HG03175 (cell line): ENCODE results near the gene TLE5.

Experiments used
- ATAC-seq: cut with Tn5 transposase; IDR thresholded peaks from one replicate; pipeline ENCODE4 v1.9.1; 2021; ENCODE audit warnings: mild to moderate bottlenecking, moderate library complexity; ENCODE audit not compliant: unreplicated experiment

The TLE5 gene

GRCh38 chr19:3062165-3063105, at the start of gene TLE5:
Gene TLE5 (minus strand): TSS chr19:3062495. CDS start chr19:3062200, 295 bp downstream.
- ATAC-seq, result no peak

GRCh38 chr19:3111586-3112247, 49.4 kb upstream of the TLE5 start:
- ATAC-seq, result no peak

DNA sequence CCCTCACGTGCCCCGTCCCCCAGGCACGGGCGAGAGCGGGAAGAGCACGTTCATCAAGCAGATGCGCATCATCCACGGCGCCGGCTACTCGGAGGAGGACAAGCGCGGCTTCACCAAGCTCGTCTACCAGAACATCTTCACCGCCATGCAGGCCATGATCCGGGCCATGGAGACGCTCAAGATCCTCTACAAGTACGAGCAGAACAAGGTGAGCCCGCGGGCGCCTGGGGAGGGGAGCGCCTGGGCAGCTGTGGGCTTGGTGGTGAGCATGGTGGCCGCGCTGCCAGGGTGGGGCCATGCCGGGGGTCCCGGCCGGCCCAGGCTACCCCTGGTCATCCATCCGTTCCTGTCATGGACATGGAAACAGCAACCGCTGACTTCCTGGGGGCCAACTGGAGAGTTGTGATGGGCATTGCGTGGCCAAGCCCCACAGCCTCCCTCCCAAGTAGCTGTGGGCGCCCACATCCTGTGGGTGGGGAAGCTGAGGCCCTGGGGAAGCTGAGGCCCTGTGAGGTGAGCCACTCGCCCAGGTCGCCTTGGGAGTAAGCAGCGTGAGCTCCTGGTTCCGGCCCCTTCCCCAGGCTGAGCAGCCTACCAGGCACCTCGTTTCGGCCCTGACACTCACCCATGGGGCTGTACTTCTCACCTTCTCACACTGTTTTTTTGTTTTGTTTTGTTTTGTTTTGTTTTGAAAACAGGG, 48.0 kb upstream of the TLE5 start:
- ATAC-seq, result no peak

DNA sequence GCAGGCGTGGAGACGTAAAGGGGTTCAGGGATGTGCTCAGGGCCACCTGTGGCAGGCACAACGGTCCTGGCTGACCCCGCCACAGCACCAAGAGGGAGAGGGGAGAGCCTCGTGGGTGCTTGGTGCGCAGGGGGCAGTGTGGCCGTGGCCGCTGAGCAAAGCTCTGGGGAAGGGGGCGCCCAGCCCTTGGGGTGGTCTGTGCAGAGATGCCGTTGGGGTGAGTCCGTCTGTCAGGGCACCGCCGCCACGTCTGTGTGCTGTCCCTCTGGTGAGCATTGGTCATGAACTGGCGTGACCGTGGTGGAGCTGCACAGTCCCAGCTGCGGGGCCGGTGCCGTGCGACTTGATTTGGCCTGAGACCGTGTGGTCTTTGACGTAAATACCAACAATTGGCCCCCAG, 47.2 kb upstream of the TLE5 start:
- ATAC-seq, result no peak

GRCh38 chr19:3108775-3109174, 46.5 kb upstream of the TLE5 start:
- no peak for ATAC-seq

DNA sequence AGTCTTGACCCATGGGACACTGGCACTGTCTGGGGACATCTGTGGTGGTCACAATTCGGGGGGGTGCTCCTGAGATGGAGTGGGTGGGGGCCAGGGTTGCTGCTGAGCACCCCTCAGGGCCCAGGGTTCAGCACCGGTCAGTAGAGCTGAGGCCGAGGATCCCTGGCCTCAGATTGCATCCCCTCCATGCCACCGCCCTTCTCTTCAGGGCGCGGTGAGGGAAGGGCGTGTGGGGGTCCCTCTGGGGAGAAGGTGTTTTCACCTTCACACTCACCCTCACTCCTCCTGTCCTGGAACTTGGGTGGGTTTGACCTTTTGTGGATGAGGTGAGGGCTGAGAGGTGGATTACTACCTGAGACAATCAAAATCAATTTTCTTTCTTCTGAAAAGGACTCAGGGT, 45.4 kb upstream of the TLE5 start:
- ATAC-seq, result no peak

DNA sequence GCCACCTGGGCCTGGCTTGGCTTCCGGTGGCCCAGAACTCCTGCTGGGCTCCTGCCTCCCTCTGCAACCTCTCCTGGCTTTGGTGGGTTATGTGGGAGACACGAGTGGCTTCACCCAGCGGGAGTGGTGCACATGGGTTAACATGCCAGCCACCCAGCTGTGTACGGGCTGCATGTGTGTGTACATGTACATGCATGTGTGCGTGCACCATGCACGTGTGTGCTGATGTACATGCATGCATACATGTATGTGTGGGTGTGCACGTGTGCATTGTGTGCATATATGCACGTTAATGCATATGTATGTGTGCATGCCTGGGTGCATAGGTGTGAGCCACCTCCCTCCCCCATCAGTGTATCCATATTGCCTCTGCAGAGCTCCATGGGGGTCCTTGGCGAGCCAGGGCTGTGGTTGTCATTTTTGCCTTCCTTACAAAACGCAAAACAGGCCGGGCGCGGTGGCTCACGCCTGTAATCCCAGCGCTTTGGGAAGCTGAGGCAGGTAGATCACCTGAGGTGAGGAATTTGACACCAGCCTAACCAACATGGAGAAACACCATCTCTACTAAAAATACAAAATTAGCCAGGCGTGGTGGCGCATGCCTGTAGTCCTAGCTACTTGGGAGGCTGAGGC, 44.3 kb upstream of the TLE5 start:
- ATAC-seq, result no peak

GRCh38 chr19:3105641-3106508, 43.6 kb upstream of the TLE5 start:
- ATAC-seq, result no peak

DNA sequence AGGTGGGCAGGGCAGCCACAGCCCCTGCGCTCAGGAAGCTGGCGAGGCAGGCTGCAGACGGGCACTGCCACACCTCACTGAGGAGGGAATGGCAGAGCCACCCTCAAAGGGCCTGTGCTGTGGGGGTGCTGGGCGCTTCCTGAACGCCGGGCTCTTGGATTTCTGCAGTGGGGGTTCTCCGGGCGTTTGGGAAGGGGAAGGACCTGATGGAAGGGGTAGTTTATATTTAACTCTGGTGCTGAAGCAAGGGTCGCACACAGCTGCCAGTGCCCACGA, 42.4 kb upstream of the TLE5 start:
- no peak for ATAC-seq

DNA sequence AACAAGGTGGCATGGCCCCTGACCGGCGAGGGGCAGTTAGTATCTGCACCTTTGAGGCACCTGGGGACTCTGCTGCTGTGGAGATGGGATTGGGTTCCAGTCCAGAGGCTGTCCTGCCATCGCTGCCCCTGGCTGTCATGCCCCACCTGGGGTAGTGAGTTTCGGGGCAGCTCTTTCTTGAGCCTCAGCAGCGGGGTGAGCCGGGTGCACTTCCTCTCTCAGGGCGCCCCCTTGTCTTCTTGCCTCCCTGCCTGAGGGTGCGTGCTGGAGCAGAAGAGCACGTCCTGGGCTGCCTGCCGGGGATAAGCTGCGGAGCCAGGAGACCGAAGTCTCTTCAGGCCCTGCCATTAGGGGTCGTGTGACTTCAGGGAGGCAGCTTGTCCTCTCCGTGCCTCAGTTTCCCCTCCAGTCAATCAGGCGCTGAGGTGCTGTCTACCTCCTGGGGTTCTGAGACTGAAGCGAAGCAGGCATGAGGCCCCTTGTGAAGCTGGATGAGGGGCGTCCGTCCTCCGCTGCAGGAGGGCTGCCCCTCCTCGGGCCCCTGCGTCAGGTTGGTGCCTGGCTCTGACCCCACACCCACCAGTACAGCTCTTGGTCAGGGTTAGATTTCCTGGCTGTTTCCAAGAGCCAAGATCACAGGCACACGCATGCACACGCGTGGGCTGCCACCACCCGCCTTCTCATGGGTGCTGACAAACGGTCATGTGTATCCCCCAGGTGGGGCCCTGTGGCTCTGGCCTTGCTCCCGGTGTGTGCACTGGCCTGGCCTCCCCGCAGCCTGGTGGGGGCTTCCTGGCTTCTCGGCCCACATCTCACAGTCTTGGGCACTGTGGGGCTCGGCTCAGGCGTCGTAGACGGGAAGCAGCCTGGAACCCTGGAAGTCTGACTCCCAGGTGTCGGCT, 40.2 kb upstream of the TLE5 start:
- no peak for ATAC-seq

GRCh38 chr19:3100747-3101730, 38.7 kb upstream of the TLE5 start:
- no peak for ATAC-seq

GRCh38 chr19:3100331-3100730, 38.0 kb upstream of the TLE5 start:
- ATAC-seq, result no peak

GRCh38 chr19:3099347-3100145, 37.3 kb upstream of the TLE5 start:
- no peak for ATAC-seq

GRCh38 chr19:3098515-3099346, 36.4 kb upstream of the TLE5 start:
- no peak for ATAC-seq

DNA sequence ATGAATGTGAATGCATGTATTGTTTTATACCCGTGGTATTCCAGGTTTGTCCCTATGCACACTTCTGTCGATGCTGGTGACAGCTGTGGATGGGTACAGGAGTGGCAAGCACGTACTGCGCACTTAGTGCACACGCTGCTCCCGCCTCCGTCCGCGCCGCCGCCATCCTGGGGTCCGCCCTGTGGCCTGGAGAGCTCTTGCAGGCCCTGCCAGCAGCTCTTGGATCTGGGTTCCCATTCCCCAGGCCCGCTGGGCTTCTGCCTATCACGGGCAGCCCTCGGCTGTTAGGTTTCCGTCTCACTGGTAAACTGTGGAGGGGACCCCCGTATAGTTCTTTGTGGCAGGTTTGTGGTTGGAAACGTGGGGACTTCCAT, 35.8 kb upstream of the TLE5 start:
- ATAC-seq, result no peak

DNA sequence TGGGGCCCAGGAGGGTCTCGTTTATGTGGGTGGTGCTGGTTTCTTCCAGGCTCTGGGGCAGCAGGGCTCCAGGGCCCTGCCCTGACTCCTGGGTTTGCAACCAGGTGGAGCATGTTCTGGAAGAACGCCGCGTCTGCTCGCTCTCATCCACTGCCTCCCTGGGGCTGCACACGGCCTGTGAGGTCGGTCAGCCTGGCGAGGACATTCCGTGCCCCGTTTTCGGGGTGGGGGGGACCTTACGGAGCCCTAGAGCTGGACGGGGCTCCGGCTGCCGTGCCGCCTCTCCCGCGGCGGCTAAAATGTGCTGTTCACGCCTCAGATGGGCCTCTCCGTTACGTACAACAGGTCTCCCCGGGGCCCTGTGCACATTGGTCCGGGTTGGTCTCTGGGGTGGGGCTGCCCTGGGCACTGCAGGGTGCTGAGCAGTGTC, 35.2 kb upstream of the TLE5 start:
- no peak for ATAC-seq

- ATAC-seq, result no peak
These were observed 34.6 kb upstream of the TLE5 start for GRCh38 chr19:3096902-3097326.
